AG10803 (cell line): Measurements from ENCODE around the gene TNPO3.
"Not testable (repeated sequence)": the region's sequence is repeated elsewhere in the genome, so short reads cannot be mapped to it uniquely, and the experiment has no call there.

Source experiments
- DNase-seq: peaks from one replicate; pipeline ENCODE4 v3.0.0; 2010; ENCODE audit warnings: low read depth
- H3K4me3 ChIP-seq: 2 replicates; pipeline ENCODE4 v1.5.1; 2011; ENCODE audit warnings: mild to moderate bottlenecking, low read length, control low read depth
- CTCF ChIP-seq: conservative IDR thresholded peaks from 2 replicates; pipeline ENCODE4 v1.5.1; 2011; ENCODE audit warnings: mild to moderate bottlenecking, low read length, control low read depth, inconsistent platforms

TNPO3 gene

GRCh38 chr7:128944487-128945236 lies 110.2 kb downstream of the TNPO3 start:
- no peak for TF ChIP-seq CTCF
- no peak overlapping the region for H3K4me3 ChIP-seq
- DNase-seq: no peak

DNA sequence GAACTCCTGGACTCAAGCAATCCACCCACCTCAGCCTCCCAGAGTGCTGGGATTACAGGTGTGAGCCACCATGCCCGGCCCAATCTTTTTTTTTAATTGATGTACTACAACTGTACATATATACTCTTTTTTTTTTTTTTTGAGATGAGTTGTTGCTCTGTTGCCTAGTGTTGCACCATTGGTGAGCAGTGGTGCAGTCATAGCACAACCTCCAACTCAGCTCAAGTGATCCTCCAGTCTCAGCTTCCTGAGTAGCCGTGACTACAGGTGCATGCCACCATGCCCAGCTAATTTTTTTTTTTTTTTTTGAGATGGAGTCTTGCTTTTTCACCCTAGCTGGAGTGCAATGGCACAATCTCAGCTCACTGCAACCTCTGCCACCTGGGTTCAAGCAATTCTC lies 111.7 kb downstream of the TNPO3 start:
- not testable (repeated sequence) for H3K4me3 ChIP-seq

GRCh38 chr7:128941946-128942526 lies 112.9 kb downstream of the TNPO3 start:
- TF ChIP-seq CTCF: no peak
- no peak overlapping the region for H3K4me3 ChIP-seq

More for the DNA sequence above, 111.7 kb downstream of the TNPO3 start:
- DNase-seq: not testable (repeated sequence)

GRCh38 chr7:128941323-128941890 lies 113.5 kb downstream of the TNPO3 start:
- no peak for TF ChIP-seq CTCF
- DNase-seq: no peak
- H3K4me3 ChIP-seq: no peak overlapping the region

More at GRCh38 chr7:128941946-128942526, 112.9 kb downstream of the TNPO3 start:
- DNase-seq: no peak

GRCh38 chr7:128940494-128941322 lies 114.2 kb downstream of the TNPO3 start:
- TF ChIP-seq CTCF: no peak
- DNase-seq: no peak
- no peak overlapping the region for H3K4me3 ChIP-seq

DNA sequence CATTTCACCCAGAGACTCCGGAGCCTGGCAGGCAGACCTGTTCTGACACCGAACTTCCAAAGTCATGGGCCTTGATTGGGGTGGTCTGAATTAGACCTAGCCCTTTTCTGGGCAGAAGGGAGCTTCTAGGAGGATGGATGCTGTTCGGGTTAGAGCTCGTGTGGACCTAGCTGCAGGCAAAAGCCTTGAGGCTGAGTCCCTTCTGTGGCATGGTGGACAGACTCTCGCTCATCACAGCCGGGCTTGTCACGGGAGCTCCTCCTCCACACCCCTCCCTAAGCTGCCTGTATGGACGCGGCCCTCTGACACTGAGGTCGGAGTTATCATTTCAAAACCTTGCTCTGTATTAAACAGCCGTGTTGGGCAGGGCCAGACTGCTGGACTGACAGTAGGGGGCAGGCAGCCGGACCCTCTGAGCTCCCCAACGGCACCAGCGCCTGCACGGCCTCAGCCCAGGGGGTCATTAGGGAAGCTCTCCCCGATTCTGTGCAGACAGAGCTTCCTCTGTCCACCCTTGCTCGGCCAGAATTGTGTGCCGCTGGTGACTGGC lies 115.0 kb downstream of the TNPO3 start:
- TF ChIP-seq CTCF: no peak
- no peak overlapping the region for H3K4me3 ChIP-seq
- no peak for DNase-seq
